Upper lobe of right lung (tissue), 1 donor: ENCODE results near the gene VAMP2. TPM values are rescaled to one million over a fixed set of nuclear protein-coding genes. Genes with fewer than 3 reads are reported as not detected.

Experiments
- ATAC-seq: fragments of 200-7000 bp; cut with Tn5 transposase; one replicate; pipeline ENCODE4 v1.9.1; 2020; ENCODE audit warnings: mild to moderate bottlenecking, moderate library complexity
- DNase-seq: peaks from one replicate; pipeline ENCODE4 v3.0.0-alpha.2; 2020
- H3K27ac ChIP-seq: fragments of 200-600 bp; one replicate; pipeline ENCODE4 v1.8.0; 2022
- H3K27me3 ChIP-seq: fragments of 200-600 bp; one replicate; pipeline ENCODE4 v1.8.0; 2022; ENCODE audit warnings: mild to moderate bottlenecking
- H3K36me3 ChIP-seq: fragments of 200-600 bp; one replicate; pipeline ENCODE4 v1.8.0; 2022
- H3K4me1 ChIP-seq: fragments of 200-600 bp; one replicate; pipeline ENCODE4 v1.8.0; 2022
- H3K4me3 ChIP-seq: fragments of 200-600 bp; one replicate; pipeline ENCODE4 v1.8.0; 2022; ENCODE audit warnings: mild to moderate bottlenecking
- H3K9me3 ChIP-seq: fragments of 200-600 bp; one replicate; pipeline ENCODE4 v1.8.0; 2022
- CTCF ChIP-seq: fragments of 200-600 bp; IDR thresholded peaks from one replicate; pipeline ENCODE4 v1.8.0; 2022; ENCODE audit warnings: antibody characterized with exemption
- intact Hi-C: fragments of 100-400 bp; cut with DNase I; formaldehyde crosslinking; loops from one replicate; pipeline ENCODE4 v1.11.0; 2022
- total RNA-seq: library from RNA; stranded (reverse); fragmentation: NEBNext Ultra II Directional; extraction: Animal tissue kit (Norgen Biotek cat#: 25700); gene quantifications from one replicate; pipeline ENCODE4 v1.2.1, GENCODE V29; 2021
- donor health status: DM: no; HTN: yes; CAD: no; lungs with severe emphysema.

Gene VAMP2
- total RNA-seq, 1 donor from 2014 or later = 78.1 TPM

GRCh38 chr17:8147141-8147804 is 15.5 kb downstream of the VAMP2 start:
- Histone ChIP-seq H3K4me1 (peaks cover 18% of the 10 kb centered on the region), H3K9me3 (no peaks in the 10 kb centered on the region), H3K4me3 (no peak overlapping the region), H3K36me3 (peaks cover 86% of the 10 kb centered on the region), H3K27ac (peak overlapping the region; percentile 24), H3K27me3 (no peaks in the 10 kb centered on the region)
- no peak for ATAC-seq
- peak; percentile 67 for DNase-seq
- intact Hi-C loops = no loop called here
- no peak for TF ChIP-seq CTCF

- no peak for TF ChIP-seq CTCF
- intact Hi-C loops = no loop called here
Measured at GRCh38 chr17:8146381-8147140, 16.2 kb downstream of the VAMP2 start.

GRCh38 chr17:8145811-8146210 is 16.9 kb downstream of the VAMP2 start:
- H3K4me3 ChIP-seq = no peak overlapping the region
- H3K36me3 ChIP-seq = peaks cover 100% of the 10 kb centered on the region
- H3K27ac ChIP-seq = no peak overlapping the region
- peak; percentile 63 for DNase-seq
- no peak for TF ChIP-seq CTCF
- no peaks in the 10 kb centered on the region for H3K27me3 ChIP-seq
- no peak for ATAC-seq
- H3K4me1 ChIP-seq = peaks cover 16% of the 10 kb centered on the region
- no peaks in the 10 kb centered on the region for H3K9me3 ChIP-seq
- intact Hi-C loops = no loop called here

More at GRCh38 chr17:8146381-8147140, 16.2 kb downstream of the VAMP2 start:
- ATAC-seq = no peak
- Histone ChIP-seq H3K36me3 (peaks cover 93% of the 10 kb centered on the region), H3K9me3 (no peaks in the 10 kb centered on the region), H3K27ac (peak overlapping the region; percentile 6), H3K4me1 (peaks cover 18% of the 10 kb centered on the region), H3K4me3 (no peak overlapping the region), H3K27me3 (no peaks in the 10 kb centered on the region)
- DNase-seq = peak; percentile 55

GRCh38 chr17:8144401-8145231 is 18.1 kb downstream of the VAMP2 start:
- DNase-seq (peak; percentile 63), ATAC-seq (no peak)
- peaks cover 8% of the 10 kb centered on the region for H3K4me1 ChIP-seq
- H3K27ac ChIP-seq = no peak overlapping the region
- peaks cover 100% of the 10 kb centered on the region for H3K36me3 ChIP-seq
- no peak for TF ChIP-seq CTCF
- no peak overlapping the region for H3K4me3 ChIP-seq
- H3K9me3 ChIP-seq = no peaks in the 10 kb centered on the region
- intact Hi-C loops = no loop called here
- H3K27me3 ChIP-seq = no peaks in the 10 kb centered on the region

- peaks cover 96% of the 10 kb centered on the region for H3K36me3 ChIP-seq
- peaks cover 16% of the 10 kb centered on the region for H3K4me1 ChIP-seq
- DNase-seq = peak; percentile 57
- ATAC-seq = no peak
- H3K9me3 ChIP-seq = no peaks in the 10 kb centered on the region
- no peak for TF ChIP-seq CTCF
- H3K27ac ChIP-seq = no peak overlapping the region
- intact Hi-C loops = no loop called here
- no peaks in the 10 kb centered on the region for H3K27me3 ChIP-seq
- H3K4me3 ChIP-seq = no peak overlapping the region
Measured at GRCh38 chr17:8143581-8144400, 19.0 kb downstream of the VAMP2 start.
